Measurements from ENCODE around the gene ME3. TPM values are rescaled to one million over a fixed set of nuclear protein-coding genes. Genes with fewer than 3 reads are reported as not detected.
A peak's percentile ranks its signal among the peaks of the same experiment; 100 is the strongest.

ME3 gene
- total and polyA plus RNA-seq, 2 donors (not counting 1 experiment from before 2014, with no cell fraction given), result 8.8 to 50.7 TPM

- peak in 1 of 2 donors; percentile 47 for DNase-seq (ENCODE audit: low read depth in 2 of 2)
- no peak overlapping the region for H3K4me2 ChIP-seq (ENCODE audit: extremely low read depth, insufficient read depth, low read length)
- H3K27ac ChIP-seq (ENCODE audit: insufficient read depth, low read length), result no peak overlapping the region
- H2AFZ ChIP-seq (ENCODE audit: low read length), result no peak overlapping the region
- H3K27me3 ChIP-seq (ENCODE audit: control insufficient read depth, insufficient read depth, low read length), result no peaks in the 10 kb centered on the region
- H3K79me2 ChIP-seq (ENCODE audit: control insufficient read depth, insufficient read depth, low read length), result no peaks in the 10 kb centered on the region
- no peak overlapping the region for H3K4me3 ChIP-seq (replicated peaks in 1 of 4; ENCODE audit: control extremely low read depth in 1 of 4, insufficient read depth in 1 of 4, low read depth in 3 of 4, low read length in 4 of 4)
- no peaks in the 10 kb centered on the region for H4K20me1 ChIP-seq (ENCODE audit: control insufficient read depth, extremely low read depth, insufficient read depth, low read length)
- TF ChIP-seq CTCF (conservative IDR thresholded peaks at IDR 0.05 in 1 of 2, IDR thresholded peaks at IDR 0.05 in 1 of 2; ENCODE audit: low read depth in 1 of 2, low read length in 2 of 2), result no peak
- no peak for TF ChIP-seq EZH2 (IDR thresholded peaks at IDR 0.05; ENCODE audit: low read length, missing control alignments)
- peaks cover 4% of the 10 kb centered on the region for H3K4me1 ChIP-seq (ENCODE audit: control insufficient read depth, extremely low read depth, insufficient read depth, low read length)
- H3K36me3 ChIP-seq (ENCODE audit: control insufficient read depth, insufficient read depth, low read length), result no peaks in the 10 kb centered on the region
- no peak overlapping the region for H3K9ac ChIP-seq (ENCODE audit: insufficient read depth, low read length)
- H3K9me3 ChIP-seq (ENCODE audit: control insufficient read depth, insufficient read depth, low read depth, low read length), result no peaks in the 10 kb centered on the region
Measured at GRCh38 chr11:86442420-86442819, 230.0 kb downstream of the ME3 start.

- H3K4me3 ChIP-seq (replicated peaks in 1 of 4; ENCODE audit: control extremely low read depth in 1 of 4, insufficient read depth in 1 of 4, low read depth in 3 of 4, low read length in 4 of 4), result no peak overlapping the region
- H4K20me1 ChIP-seq (ENCODE audit: control insufficient read depth, extremely low read depth, insufficient read depth, low read length), result no peaks in the 10 kb centered on the region
- H3K4me2 ChIP-seq (ENCODE audit: extremely low read depth, insufficient read depth, low read length), result no peak overlapping the region
- H2AFZ ChIP-seq (ENCODE audit: low read length), result no peak overlapping the region
- TF ChIP-seq CTCF (conservative IDR thresholded peaks at IDR 0.05 in 1 of 2, IDR thresholded peaks at IDR 0.05 in 1 of 2; ENCODE audit: low read depth in 1 of 2, low read length in 2 of 2), result no peak
- no peak for TF ChIP-seq EZH2 (IDR thresholded peaks at IDR 0.05; ENCODE audit: low read length, missing control alignments)
- no peaks in the 10 kb centered on the region for H3K9me3 ChIP-seq (ENCODE audit: control insufficient read depth, insufficient read depth, low read depth, low read length)
- DNase-seq (ENCODE audit: low read depth in 2 of 2), result peak in 1 of 2 donors; percentile 53
- H3K36me3 ChIP-seq (ENCODE audit: control insufficient read depth, insufficient read depth, low read length), result no peaks in the 10 kb centered on the region
- no peak overlapping the region for H3K9ac ChIP-seq (ENCODE audit: insufficient read depth, low read length)
- H3K27me3 ChIP-seq (ENCODE audit: control insufficient read depth, insufficient read depth, low read length), result no peaks in the 10 kb centered on the region
- H3K27ac ChIP-seq (ENCODE audit: insufficient read depth, low read length), result peak overlapping the region; percentile 43
- peaks cover 4% of the 10 kb centered on the region for H3K4me1 ChIP-seq (ENCODE audit: control insufficient read depth, extremely low read depth, insufficient read depth, low read length)
- no peaks in the 10 kb centered on the region for H3K79me2 ChIP-seq (ENCODE audit: control insufficient read depth, insufficient read depth, low read length)
Measured at GRCh38 chr11:86440843-86441242, 231.6 kb downstream of the ME3 start.

- no peaks in the 10 kb centered on the region for H3K79me2 ChIP-seq (ENCODE audit: control insufficient read depth, insufficient read depth, low read length)
- no peaks in the 10 kb centered on the region for H3K9me3 ChIP-seq (ENCODE audit: control insufficient read depth, insufficient read depth, low read depth, low read length)
- H3K36me3 ChIP-seq (ENCODE audit: control insufficient read depth, insufficient read depth, low read length), result no peaks in the 10 kb centered on the region
- peak overlapping the region; percentile 43 for H3K27ac ChIP-seq (ENCODE audit: insufficient read depth, low read length)
- H3K27me3 ChIP-seq (ENCODE audit: control insufficient read depth, insufficient read depth, low read length), result no peaks in the 10 kb centered on the region
- H3K9ac ChIP-seq (ENCODE audit: insufficient read depth, low read length), result no peak overlapping the region
- H3K4me3 ChIP-seq (replicated peaks in 1 of 4; ENCODE audit: control extremely low read depth in 1 of 4, insufficient read depth in 1 of 4, low read depth in 3 of 4, low read length in 4 of 4), result no peak overlapping the region
- peak overlapping the region; percentile 38 for H3K4me2 ChIP-seq (ENCODE audit: extremely low read depth, insufficient read depth, low read length)
- peaks cover 4% of the 10 kb centered on the region for H3K4me1 ChIP-seq (ENCODE audit: control insufficient read depth, extremely low read depth, insufficient read depth, low read length)
- peak; percentile 72 to 87 for DNase-seq (ENCODE audit: low read depth in 2 of 2)
- peak overlapping the region; percentile 50 for H2AFZ ChIP-seq (ENCODE audit: low read length)
- H4K20me1 ChIP-seq (ENCODE audit: control insufficient read depth, extremely low read depth, insufficient read depth, low read length), result no peaks in the 10 kb centered on the region
- no peak for TF ChIP-seq EZH2 (IDR thresholded peaks at IDR 0.05; ENCODE audit: low read length, missing control alignments)
- TF ChIP-seq CTCF (conservative IDR thresholded peaks at IDR 0.05 in 1 of 2, IDR thresholded peaks at IDR 0.05 in 1 of 2; ENCODE audit: low read depth in 1 of 2, low read length in 2 of 2), result no peak
Measured at GRCh38 chr11:86440305-86440716, 232.1 kb downstream of the ME3 start.

Measured in fibroblast of lung (primary cell).